Ureter (tissue), 1 donor: Measurements from ENCODE around the gene EDARADD. TPM values are rescaled to one million over a fixed set of nuclear protein-coding genes. Genes with fewer than 3 reads are reported as not detected.
"Not testable (repeated sequence)": the region's sequence is repeated elsewhere in the genome, so short reads cannot be mapped to it uniquely, and the experiment has no call there.

Source experiments
- DNase-seq: peaks from one replicate; pipeline ENCODE4 v3.0.0-alpha.2; 2020; ENCODE audit warnings: low spot score
- total RNA-seq: library from RNA; stranded (reverse); gene quantifications from one replicate; pipeline ENCODE4 v1.2.4, GENCODE V29; 2023
- donor health status: DM: yes; HTN: yes; CAD: no.

The EDARADD gene
- total RNA-seq, 1 donor from 2014 or later = 50.4 TPM

DNA sequence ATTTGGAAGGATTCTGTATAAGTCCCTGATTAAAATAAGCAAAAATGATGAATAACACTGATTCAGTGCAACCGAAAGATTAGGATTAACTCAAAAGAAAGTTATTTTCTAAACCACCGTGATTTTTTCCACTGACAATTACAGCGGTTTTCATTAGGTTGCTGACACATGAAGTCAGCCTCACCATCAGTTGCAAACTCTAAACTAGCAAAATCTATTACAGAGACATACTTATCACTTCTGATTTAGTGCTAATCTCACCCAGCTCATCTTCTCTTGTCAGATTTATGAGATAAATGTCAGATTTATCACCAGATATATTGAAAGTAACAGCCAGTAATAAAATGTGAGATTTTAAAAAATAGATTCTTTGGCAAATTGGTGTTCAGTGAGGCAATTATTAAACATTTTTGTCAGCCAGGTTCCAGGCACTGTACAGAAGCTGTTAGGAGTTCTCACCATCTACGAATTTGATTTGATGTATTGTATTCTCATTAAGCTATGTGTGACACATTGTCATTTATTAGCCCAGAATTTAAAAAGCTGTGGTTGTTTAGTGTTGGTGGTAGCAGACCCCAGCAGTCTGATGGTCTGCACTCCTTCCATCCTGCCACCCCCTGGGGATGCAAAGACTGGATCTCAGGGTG, 92.4 kb downstream of the EDARADD start:
- no peak for DNase-seq

DNA sequence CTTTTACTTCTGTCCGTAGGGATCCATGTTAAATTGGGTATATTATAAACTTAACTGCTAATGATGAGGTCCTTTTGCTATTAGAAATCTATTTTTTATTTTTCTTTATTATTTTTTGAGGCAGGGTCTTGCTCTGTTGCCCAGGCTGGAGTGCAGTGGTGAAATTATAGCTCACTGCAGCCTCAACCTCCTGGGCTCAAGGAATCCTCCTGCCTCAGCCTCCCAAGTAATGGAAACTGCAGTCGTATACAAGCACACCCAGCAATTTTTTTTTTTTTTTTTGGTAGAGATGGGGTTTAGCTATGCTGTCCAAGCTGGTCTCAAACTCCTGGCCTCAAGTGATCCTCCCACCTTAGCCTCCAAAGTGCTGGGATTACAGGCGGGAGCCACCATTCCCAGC, 95.1 kb downstream of the EDARADD start:
- not testable (repeated sequence) for DNase-seq

DNA sequence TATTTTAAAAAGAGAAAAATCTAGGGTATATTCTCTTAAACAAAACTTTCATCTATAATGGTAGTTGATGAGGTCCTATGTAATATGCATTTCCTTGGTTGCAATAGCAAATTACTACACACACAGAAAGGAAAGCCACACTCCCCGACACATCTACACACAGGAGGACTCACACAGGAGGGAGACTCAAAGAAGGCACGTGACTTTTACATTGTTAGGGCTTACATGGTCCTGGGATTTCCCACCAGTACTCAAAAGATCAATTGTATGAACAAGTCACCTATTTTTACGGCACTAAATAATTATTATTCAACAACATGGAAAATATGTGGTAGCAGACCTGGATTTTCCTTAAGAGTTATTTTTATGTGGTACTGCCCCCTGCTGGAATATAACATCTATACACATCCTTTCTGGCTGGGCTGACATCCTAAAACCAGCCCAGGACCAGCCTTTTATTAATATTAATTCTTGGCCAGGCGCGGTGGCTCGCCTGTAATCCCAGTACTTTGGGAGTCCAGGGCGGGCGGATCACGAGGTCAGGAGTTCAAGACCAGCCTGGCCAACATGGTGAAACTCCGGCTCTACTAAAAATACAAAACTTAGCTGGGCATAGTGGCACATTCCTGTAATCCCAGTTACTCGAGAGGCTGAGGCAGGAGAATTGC, 95.8 kb downstream of the EDARADD start:
- DNase-seq = no peak

DNA sequence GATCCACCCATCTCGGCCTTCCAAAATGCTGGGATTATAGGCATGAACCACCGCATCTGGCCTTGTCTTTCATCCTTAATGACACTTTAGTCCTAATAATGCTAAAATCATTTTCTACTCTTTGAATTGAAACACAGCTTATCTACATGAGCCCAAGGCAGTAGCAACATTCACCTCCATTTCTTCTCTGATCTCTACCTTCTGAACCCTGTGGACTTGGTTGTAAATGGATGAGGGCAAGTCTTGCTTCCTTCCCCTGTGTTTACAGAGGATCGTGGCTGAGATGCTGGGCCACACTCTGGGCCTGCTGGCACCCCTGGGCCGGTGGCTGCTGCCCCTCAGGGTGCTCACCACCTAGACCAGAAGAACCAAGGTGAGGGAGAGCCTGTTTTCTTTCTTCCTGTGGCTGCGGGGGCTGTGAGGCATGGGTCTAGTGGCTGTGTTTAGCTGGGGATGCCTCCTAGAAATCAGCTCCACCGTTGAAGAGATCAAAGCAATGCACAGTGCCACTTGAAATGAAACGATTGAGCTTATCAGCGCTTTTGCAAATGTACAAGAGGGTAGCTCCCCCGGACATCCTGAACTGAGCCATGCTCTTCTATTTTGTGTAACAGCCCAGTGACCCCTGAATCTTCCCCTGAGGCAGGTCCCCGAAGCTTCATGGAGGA, 97.5 kb downstream of the EDARADD start:
- DNase-seq = no peak

DNA sequence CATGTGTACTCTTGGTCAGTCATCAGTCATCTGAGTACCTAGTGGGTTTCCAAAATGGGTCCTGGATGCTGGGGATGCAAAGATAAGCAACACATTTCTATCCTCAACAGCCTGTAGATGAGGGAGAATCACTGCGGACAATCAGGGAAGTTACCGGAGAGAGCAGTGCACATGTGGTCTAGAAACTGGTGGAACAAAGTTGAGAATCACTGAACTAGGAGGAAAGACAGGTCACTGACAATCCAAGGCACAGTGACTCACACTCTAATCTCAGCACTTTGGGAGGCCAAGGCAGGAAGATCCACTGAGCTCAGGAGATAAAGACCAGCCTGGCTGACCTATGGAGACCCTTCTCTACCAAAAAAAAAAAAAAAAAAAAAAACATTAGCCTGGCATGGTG, 98.3 kb downstream of the EDARADD start:
- DNase-seq = no peak

DNA sequence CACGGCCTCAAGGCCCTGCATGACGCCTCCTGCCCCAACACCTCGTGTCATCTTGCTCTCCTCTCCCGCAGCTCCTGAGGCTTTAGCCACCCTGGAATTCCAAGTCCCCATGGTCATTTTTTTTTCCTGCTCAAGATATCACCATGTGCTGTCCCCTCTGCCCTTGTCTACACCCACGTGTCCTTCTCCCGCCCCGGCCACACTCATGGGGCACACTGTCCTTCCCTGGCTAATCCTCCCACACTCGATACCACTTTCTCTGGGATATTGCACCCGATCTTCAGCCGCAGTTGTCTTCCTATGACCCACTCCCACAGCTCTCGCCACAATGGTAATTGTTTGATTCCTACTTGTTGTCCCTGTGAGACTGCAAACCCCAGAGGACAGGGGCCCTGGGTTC, 100.0 kb downstream of the EDARADD start:
- no peak for DNase-seq

DNA sequence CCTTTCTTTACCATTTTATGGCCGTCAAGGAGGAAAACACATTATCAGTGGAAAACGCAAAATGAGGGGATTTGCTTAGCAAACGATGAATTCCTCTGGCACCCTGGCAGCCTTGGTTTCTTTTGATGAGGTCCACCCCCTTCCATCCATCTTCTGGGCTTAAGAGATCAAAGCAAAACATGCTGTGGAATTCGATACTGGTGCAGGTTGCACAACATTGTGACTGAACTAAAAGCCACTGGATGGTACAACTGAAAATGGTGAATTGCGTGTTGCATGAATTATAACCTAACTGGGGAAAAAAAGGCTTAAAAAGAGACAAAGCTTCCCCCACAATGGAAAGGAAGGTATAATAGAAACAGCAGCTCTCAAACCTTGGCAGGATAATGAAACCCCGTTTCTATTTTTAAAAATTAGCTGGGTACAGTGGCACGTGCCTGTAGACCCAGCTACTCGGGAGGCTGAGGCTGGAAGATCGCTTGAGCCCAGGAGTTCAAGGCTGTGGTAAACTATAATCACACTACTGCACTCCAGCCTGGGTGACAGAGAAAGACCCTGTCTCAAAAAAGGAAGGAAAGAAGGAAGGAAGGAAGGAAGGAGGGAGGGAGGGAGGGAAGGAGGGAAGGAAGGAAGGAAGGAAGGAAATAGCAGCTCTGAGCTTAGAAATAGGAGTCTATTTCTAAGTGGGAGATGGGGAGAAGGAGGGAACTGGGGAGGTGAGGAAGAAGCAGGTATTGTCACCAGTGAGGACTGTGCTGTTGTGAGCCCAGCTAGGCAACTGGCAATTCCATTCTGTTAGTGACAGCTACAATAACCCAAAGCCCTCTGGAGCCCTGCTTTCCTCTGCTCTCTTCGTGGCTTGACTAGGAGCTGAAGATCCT, 100.7 kb downstream of the EDARADD start:
- DNase-seq = no peak

DNA sequence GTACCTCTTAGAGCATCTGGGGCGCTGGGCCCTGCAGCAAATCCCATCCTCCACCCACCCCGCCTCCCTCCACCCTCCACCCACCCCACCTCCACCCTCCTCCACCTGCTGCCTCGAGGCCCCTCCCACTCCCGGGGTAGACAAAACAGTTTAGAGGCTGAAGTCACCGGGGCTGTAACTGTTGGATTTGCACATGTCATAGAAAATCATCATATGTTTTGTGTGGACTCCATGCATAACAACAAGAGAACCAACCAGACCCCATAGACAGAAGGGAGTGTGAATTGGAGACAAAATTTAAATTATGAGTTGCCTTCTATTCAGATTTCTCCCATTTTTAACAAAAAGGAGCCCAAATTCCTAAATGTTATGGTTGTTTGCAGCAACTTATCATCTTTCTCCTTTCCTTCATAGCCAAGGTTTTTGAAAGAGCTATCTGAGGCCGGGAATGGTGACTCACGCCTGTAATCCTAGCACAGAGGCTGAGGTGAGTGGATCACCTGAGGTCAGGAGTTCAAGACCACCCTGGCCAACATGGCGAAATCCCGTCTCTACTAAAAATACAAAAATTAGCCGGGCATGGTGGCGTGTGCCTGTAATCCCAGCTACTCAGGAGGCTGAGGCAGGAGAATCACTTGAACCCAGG, 101.5 kb downstream of the EDARADD start:
- DNase-seq = no peak

DNA sequence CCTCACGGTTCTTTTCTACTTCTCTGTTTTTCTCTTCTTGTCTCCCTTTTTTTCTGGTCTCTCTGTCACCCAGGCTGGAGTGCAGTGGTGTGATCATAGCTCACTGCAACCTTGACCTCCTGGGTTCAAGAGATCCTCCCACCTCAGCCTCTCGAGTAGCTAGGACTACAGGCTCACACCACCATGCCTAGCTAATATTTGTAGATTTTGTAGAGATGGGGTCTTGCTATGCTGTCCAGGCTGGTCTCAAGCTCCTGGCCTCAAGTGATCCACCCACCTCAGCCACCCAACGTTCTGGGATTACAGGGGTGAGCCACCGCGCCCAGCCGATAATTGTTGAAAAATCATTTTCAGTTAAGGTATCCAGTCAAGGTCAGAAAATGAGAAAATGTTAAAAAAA, 103.8 kb downstream of the EDARADD start:
- no peak for DNase-seq

DNA sequence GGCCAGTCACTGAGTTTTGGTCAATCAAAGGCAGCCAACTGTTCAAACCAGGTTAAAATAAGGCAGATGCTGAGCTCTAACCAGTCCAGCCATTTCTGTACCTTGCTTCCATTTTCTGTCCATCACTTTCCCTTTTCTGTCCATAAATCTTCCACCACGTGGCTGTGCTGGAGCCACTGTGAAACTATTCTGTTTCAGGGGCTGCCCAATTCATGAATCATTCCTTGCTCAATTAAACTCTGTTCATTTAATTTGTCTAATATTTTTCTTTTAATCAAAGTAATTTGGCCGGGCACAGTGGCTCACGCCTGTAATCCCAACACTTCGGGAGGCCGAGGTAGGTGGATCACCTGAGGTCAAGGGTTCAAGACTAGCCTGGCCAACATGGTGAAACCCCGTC, 107.0 kb downstream of the EDARADD start:
- no peak for DNase-seq

DNA sequence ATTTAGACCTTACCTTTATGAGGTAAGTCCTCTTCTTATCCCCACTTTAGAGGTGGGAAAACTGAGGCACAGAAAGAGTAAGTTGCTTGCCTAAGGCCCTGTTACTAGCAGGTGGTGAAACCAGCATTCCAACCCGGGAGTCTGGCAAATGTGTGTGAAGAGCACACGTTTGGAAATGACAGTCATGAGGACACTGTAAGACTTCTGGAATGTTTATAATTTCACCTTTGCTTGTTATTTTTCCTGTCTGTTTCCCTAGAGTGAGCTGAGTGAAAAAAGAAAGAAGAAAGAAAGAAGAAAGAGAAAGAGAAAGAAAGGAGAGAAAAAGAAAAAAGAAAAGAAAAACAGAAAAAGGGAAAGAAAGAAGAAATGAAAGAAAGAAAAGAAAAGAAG, 108.5 kb downstream of the EDARADD start:
- no peak for DNase-seq

DNA sequence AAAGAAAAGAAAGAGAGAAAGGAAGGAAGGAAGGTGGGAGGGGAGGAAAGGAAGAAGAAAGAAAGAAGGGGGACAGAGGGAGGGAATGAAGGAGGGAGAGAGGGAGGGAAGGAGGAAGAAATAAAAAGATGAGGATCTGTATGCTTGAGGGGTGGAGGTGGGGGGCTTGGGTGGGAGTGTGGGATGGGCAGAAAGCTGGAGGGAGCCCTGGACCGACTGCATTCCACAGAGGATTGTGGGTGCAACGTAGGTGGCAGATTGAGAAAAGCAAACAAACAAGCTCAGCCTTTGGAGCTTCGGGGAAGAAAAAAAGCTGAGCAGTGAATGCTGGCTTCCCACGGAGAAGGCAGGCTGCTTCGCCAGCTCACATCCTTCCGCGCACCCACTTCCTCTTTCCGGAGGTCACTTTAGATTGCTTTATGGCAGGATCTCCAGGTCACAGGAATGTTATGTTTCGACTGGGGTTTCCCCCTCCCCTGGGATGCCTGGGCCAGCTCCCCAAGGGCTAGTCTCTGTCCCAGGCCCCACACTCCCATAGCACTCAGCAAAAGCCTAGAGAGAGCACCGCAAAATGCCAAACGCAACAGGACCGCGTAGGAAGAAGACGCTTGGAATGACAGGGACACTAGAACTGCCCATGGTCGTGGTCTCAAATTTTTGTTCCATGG, 109.0 kb downstream of the EDARADD start:
- peak; percentile 73 for DNase-seq

DNA sequence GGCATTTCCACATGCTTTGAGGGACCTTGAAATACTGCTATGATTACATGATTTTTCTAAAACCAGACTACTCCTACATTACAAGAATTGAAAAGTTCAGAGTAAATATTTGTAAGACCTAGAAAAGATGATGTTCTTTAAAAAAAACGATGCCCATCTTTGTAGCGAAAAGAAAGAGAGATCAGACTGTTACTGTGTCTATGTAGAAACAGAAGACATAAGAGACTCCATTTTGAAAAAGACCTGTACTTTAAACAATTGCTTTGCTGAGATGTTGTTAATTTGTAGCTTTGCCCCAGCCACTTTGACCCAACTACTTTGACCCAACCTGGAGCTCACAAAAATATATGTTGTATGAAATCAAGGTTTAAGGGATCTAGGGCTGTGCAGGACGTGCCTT, 110.3 kb downstream of the EDARADD start:
- not testable (repeated sequence) for DNase-seq

DNA sequence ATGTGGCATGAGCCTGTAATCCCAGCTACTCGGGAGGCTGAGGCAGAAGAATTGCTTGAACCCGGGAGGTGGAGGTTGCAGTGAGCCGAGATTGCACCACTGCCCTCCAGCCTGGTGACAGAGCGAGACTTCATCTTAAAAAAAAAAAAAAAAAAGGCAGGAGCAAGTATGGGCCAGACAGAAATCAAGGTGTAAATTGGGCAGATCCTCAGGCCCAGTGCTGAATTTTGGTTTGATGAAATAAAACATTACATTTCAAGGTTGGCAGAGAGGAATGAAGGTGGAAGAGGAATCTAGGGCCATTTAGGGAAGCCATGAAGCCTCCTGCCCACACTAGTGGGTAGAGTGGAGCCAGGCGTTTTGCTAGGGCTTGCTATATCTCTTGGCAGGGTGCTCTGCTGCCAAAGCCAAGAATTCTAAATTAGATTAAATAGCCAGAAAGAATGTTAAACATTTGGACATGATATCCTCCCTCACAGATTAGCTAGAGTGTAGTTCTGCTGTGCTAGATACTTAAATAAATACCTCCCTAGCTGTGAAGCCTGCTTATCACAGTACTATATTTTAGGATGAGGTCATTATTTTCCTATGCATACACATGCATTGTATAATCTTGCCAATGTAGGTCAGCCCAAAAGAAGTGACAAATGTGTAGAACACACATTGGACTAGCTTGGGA, 113.1 kb downstream of the EDARADD start:
- DNase-seq = no peak

DNA sequence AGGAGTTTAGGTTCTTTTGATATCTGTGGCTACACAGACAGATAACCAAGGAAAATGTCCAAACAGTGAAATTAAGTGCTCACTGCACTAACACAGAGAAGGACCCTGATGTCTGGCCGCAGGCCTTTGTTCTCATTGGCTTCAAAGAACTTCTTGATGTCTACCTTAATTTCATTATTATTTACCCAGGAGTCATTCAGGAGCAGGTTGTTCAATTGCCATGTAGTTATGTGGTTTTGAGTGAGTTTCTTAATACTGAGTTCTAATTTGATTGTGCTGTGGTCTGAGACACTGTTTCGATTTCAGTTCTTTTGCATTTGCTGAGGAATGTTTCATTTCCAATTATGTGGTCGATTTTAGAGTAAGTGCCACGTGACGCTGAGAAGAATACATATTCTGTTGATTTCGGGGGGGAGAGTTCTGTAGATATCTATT, 114.5 kb downstream of the EDARADD start:
- DNase-seq = no peak

DNA sequence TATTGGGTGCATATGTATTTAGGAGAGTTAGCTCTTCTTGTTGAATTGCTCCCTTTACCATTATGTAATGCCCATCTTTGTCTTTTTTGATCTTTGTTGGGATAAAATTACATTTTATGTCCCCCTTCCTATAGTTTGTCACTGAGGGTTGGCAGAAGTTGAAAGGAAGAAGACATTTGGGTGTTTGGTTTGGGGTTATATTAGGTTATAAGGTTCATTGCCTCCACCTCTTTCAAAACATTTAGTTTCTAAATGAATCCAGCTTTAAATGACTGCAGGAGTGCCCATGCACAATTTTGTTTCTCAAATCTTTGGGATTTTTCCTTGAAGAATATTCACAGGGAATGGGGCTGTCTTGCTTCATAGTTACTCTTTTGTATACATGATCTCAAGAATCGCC, 115.1 kb downstream of the EDARADD start:
- DNase-seq = no peak

DNA sequence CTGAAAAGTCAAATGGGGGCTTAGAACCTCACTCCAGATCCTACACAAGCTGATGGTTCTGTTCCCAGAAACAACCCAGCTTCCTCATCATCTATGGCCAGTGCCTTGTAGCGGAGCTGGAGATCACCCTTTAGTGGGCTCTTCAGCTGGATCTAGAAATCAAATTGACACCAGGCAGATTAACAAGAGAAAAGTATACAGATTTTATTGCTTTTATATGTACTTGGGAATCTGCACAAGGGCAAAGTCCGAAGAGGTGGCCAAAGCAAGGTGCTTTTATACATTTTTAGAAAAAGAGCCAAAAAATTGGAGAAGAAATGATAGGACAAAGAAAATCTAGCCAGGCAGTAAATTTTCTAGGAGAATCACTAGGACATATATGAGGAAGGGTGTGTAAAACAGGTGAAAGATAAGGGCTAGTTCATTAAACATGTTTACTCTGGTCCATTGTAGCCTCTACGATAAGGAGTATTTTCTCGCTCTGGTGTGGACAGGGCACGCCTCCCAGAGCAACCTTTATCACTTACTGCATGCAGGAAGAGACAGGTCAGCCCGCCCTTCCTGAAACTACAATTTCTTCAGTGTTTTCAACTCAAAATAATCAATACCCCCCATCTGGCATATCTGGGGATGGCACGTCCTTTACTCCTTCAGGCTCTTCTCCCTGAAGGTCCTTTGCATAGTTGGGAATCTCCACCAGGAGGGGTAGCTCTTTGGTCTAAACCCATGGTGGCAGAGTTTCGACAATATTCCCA, 115.7 kb downstream of the EDARADD start:
- DNase-seq = no peak

DNA sequence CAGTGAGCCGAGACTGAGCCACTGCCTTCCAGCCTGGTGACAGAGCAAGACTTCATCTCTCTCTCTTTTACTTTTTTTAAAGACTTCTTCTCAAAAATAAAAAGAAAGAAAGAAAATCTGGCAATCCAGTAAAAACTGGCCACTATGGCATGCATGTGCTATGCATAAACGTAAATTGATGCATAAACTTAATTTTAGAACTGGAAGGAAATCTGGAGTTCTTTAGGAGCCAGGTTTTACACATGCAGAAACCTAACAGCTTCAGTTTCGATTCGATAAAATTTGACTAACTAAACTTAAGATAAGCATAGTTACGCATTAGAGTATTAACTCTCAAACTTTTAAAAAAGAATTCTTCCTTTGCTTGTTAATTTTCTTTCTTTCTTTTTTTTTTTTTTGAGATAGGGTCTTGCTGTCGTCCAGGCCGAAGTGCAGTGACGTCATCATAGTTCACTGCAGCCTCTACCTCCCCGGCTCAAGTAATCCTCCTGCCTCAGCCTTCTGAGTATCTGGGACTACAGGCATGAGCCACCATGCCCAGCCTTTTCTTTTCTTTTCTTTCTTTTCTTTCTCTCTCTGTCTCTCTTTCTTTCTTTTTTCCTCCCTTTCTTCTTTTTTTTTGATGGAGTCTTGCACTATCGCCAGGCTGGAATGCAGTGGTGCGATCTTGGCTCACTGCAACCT, 117.8 kb downstream of the EDARADD start:
- DNase-seq = no peak
